GM12874 (cell line): ENCODE results near the gene SMG5.
A peak's percentile ranks its signal among the peaks of the same experiment; 100 is the strongest.

Experiments
- TF ChIP-seq, protein P1 (sequence below): IDR thresholded peaks from 2 replicates; pipeline ENCODE4 v1.5.1; 2011; ENCODE audit warnings: low read depth, mild to moderate bottlenecking, control low read depth, low read length, moderate library complexity; ENCODE audit not compliant: insufficient read depth

Gene SMG5, protein sequence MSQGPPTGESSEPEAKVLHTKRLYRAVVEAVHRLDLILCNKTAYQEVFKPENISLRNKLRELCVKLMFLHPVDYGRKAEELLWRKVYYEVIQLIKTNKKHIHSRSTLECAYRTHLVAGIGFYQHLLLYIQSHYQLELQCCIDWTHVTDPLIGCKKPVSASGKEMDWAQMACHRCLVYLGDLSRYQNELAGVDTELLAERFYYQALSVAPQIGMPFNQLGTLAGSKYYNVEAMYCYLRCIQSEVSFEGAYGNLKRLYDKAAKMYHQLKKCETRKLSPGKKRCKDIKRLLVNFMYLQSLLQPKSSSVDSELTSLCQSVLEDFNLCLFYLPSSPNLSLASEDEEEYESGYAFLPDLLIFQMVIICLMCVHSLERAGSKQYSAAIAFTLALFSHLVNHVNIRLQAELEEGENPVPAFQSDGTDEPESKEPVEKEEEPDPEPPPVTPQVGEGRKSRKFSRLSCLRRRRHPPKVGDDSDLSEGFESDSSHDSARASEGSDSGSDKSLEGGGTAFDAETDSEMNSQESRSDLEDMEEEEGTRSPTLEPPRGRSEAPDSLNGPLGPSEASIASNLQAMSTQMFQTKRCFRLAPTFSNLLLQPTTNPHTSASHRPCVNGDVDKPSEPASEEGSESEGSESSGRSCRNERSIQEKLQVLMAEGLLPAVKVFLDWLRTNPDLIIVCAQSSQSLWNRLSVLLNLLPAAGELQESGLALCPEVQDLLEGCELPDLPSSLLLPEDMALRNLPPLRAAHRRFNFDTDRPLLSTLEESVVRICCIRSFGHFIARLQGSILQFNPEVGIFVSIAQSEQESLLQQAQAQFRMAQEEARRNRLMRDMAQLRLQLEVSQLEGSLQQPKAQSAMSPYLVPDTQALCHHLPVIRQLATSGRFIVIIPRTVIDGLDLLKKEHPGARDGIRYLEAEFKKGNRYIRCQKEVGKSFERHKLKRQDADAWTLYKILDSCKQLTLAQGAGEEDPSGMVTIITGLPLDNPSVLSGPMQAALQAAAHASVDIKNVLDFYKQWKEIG

DNA sequence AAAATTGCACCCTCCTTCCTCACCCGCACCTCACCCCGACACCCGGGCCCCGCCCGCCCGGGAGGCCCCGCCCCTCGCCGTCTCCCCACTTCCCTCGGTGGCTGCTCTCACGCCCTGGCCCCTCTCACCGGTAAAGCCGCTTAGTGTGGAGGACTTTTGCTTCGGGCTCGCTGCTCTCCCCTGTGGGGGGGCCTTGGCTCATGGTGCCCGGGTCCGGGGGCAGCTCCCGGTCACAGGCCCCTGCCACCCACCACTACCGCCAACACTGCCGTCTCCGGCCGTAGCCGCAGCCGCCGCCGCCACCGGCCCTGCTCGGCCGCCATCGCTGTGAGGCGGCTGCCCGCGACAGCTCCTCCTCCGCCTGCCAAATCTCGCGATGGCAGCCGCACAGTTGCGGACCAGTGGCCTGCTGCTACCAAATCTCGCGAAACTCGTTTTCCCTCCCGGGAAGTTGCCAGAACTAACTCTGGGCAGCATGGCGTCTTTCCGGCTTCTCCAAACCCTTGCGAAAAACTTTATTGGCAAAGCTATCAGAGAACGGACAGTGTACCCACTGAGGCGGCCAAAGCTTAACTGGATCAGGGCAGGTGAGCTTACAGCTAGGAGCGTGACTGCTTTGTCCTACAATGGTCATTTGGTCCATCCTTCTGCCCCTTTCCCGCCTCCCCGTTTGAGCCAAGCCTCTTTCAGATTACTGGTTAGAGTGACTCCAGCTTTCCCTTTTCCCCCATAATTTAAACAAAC, at the start of gene SMG5:
Gene SMG5, minus strand, starts transcription at position 347 of the 744 bp plus-strand sequence. Its CDS starts 145 bp downstream, at position 202.
- TF ChIP-seq, protein P1, sequence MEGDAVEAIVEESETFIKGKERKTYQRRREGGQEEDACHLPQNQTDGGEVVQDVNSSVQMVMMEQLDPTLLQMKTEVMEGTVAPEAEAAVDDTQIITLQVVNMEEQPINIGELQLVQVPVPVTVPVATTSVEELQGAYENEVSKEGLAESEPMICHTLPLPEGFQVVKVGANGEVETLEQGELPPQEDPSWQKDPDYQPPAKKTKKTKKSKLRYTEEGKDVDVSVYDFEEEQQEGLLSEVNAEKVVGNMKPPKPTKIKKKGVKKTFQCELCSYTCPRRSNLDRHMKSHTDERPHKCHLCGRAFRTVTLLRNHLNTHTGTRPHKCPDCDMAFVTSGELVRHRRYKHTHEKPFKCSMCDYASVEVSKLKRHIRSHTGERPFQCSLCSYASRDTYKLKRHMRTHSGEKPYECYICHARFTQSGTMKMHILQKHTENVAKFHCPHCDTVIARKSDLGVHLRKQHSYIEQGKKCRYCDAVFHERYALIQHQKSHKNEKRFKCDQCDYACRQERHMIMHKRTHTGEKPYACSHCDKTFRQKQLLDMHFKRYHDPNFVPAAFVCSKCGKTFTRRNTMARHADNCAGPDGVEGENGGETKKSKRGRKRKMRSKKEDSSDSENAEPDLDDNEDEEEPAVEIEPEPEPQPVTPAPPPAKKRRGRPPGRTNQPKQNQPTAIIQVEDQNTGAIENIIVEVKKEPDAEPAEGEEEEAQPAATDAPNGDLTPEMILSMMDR, result no peak

DNA sequence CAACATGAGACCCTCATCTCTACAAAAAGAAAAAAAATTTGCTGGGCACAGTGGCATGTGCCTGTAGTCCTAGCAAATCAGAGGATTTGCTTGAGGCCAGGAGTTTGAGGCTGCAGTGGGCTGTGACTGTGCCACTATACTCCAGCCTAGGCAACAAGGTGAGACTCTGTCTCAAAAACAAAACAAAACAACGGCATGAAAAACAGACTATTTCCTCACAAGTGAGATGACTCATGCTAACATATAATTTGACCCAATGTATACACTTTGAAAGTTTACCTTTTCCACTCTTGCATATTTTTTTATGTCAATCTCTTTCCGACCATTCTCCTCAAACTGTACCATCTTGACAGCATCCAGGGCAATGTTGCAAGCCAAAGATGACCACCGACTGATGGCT, 37.9 kb upstream of the SMG5 start:
- TF ChIP-seq, protein P1, result no peak

DNA sequence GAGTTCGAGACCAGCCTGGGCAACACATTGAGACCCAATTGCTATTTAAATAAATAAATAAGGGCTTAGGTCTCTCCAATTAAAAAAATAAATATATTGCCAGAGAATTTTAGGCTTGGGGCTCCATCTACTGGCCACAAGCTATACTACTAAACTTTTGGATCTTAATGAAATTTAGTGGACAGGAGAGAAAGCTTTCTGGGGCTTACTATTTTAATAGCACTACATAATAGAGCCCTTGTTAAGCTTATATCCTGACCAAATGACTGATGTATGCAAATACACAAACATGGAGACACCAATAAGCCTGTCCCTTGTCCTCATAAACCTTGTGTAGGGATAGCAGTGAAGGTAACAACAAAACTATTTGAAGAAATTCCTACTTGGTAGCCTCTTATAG, 37.0 kb upstream of the SMG5 start:
- TF ChIP-seq, protein P1, result 0 out of 2 replicates have a peak, but pooled peaks have one; percentile 15

DNA sequence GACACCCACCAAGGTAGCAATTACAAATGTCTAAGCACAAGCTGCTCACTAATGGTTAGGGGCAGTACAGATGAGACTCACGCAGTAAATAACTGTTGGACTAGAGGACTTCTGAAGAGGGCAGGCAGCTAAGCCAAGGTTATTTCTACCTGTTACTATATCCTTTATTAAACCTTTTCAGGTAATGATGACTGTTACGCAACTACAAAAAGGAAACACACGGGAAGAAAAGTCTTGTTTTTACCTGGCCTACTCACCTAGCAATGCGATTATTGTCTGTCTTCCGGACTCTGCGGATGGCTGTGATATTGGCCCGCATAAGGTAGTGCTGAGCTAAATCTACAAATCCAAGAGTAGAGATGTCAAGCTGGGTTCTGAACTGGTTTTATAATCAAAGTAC, 34.3 kb upstream of the SMG5 start:
- TF ChIP-seq, protein P1, result no peak

DNA sequence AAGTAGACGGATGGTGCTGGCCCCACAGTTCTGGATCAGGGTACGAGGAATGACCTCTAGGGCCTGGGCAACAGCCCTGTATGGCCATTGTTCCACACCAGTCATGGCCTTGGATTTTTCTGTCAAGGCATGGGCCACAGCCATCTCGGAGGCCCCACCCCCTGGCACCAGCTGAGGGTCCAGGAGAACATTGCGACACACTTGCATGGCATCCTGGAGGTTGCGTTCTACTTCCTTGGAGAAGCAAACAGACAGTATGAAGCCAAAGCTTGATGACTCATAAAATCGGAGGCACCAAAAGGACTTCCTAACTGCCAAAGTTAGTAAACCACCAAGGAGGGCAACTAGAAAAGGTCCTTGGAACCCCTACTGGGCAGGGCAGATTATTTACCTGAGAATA, 28.3 kb upstream of the SMG5 start:
- TF ChIP-seq, protein P1, result no peak

DNA sequence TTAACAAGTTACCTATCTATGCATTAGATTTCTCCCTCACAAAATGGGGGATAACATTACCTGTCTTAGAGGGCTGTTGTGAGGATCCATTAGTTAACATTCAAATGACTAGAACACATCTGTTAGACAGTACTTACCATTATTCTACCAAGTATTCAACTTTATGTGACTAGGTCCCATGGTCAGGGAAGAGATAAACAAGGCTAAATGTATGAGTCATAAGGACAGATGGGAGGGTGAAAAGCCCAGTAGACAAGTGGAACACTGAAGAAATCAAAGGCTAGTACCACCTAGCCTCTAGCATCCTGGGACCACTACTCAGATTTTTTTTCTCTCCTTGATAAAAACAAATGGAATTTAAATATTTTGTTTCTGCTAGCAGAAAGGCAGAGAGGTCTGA, 25.5 kb upstream of the SMG5 start:
- TF ChIP-seq, protein P1, result no peak

DNA sequence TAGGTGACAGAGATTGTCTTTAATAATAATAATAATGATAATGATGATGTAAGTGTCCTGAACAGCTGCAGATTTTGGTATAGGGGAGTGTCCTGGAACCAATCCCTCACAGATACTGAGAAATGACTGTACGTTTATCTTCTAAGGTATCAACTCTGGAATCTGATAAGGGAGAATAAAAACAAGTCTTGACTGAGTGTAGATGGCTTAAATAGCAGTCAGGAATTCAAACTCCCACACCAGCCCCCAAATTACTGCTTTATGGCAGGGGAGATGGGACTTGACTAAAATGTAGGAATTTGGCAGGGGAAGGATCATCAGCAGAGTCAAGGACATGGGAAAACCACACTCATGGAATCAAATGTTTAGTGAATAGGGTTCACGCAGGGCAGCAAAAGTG, 22.6 kb upstream of the SMG5 start:
- TF ChIP-seq, protein P1, result no peak
